ENCODE data around the gene RNF152. TPM values are rescaled to one million over a fixed set of nuclear protein-coding genes. Genes with fewer than 3 reads are reported as not detected.

RNF152 gene
- total RNA-seq, 1 experiment from 2014 or later, result 2.3 TPM

DNA sequence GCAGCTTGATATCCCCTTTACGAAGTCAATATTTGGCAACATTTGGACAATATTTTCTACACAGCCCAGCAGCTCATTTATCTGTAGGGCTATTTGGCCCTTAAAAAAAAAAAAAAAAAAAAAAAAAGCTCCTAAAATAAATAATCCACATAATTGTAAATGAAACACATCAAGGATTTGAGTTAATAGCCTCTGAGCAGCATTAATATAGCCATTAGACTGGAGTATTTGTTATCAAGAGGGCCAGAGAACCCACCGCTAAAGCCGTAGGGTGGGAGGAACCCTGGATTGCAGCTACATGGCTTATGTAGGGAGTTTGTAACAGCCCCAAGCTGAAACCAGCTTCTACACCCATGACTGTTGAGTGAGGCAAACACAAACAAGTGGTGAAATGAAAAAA, 84.5 kb downstream of the RNF152 start:
- Histone ChIP-seq H3K4ac (ENCODE audit: low read depth, low read length) (no peak overlapping the region), H3K27me3 (ENCODE audit: insufficient read depth, low read length) (no peaks in the 10 kb centered on the region), H3T11ph (ENCODE audit: low read length) (no peak overlapping the region), H3K23ac (ENCODE audit: insufficient read length, low read depth, low read length) (no peak overlapping the region), H3K79me1 (ENCODE audit: insufficient read depth, low read depth, low read length, poor library complexity, severe bottlenecking) (no peaks in the 10 kb centered on the region), H4K91ac (ENCODE audit: insufficient read length, low read depth, low read length) (no peak overlapping the region), H3K9me3 (ENCODE audit: control insufficient read depth, low read depth, low read length) (no peaks in the 10 kb centered on the region), H2BK12ac (ENCODE audit: insufficient read length, low read depth, low read length) (no peak overlapping the region), H3K14ac (ENCODE audit: insufficient read depth, low read length) (no peak overlapping the region), H3K27ac (ENCODE audit: insufficient read length, low read depth, low read length) (no peak overlapping the region), H3K4me2 (ENCODE audit: insufficient read depth, insufficient read length, low read length) (no peak overlapping the region), H4K8ac (replicated peaks; ENCODE audit: insufficient read length, low read depth, low read length) (no peak overlapping the region), H2BK20ac (ENCODE audit: low read depth, low read length, poor library complexity, severe bottlenecking) (no peak overlapping the region), H2BK5ac (ENCODE audit: insufficient read length, low read length) (no peak overlapping the region), H2AFZ (ENCODE audit: low read length) (no peak overlapping the region), H3K18ac (ENCODE audit: insufficient read length, low read depth, low read length) (no peak overlapping the region), H2AK5ac (ENCODE audit: insufficient read length, low read length) (no peak overlapping the region), H3K9ac (ENCODE audit: extremely low read depth, insufficient read length, low read length) (no peak overlapping the region), H4K20me1 (ENCODE audit: control insufficient read depth, insufficient read depth, insufficient read length) (no peaks in the 10 kb centered on the region), H3K79me2 (ENCODE audit: insufficient read depth, low read length) (no peaks in the 10 kb centered on the region), H2BK15ac (ENCODE audit: low read depth, low read length) (no peak overlapping the region), H2BK120ac (ENCODE audit: low read depth, low read length, poor library complexity, severe bottlenecking) (no peak overlapping the region), H4K5ac (ENCODE audit: insufficient read length, low read depth, low read length) (no peak overlapping the region), H3K56ac (ENCODE audit: insufficient read length, low read depth, low read length) (no peak overlapping the region), H3K4me1 (ENCODE audit: insufficient read depth, low read length) (peaks cover 1% of the 10 kb centered on the region; the same call in 1 of the 2 replicates), H3K23me2 (ENCODE audit: insufficient read length, low read depth, low read length, poor library complexity, severe bottlenecking) (no peaks in the 10 kb centered on the region)
- no CpG with 5 or more reads among the region's 3 CpGs for WGBS (ENCODE audit: extremely low coverage, insufficient read length, low lambda C conversion rate)
- Mint-ChIP-seq H3K9me3 (no peaks in the 10 kb centered on the region), H3K4me1 (peaks cover 19% of the 10 kb centered on the region in 2 experiments), H3K4me3 (no peak overlapping the region), H3K36me3 (ENCODE audit: insufficient read depth in 1 of 3, low read depth in 3 of 3) (peaks cover 0 to 13% (median 0%) of the 10 kb centered on the region in 3 experiments; a peak in 3 of 7 replicates), H3K27ac (no peak overlapping the region; a peak in 1 of 7 replicates), H3K27me3 (ENCODE audit: low read depth) (no peaks in the 10 kb centered on the region)
- no peak for DNase-seq
- no peak for TF ChIP-seq CTCF (conservative IDR thresholded peaks at IDR 0.05)
